M059J (cell line): ENCODE measurements around the gene TCTN3. TPM values are rescaled to one million over a fixed set of nuclear protein-coding genes. Genes with fewer than 3 reads are reported as not detected.
A peak's percentile ranks its signal among the peaks of the same experiment; 100 is the strongest.
"Not testable (repeated sequence)": the region's sequence is repeated elsewhere in the genome, so short reads cannot be mapped to it uniquely, and the experiment has no call there.

Experiments used
- DNase-seq: peaks from one replicate; pipeline ENCODE4 v3.0.0-alpha.2; 2012; ENCODE audit warnings: low read depth
- total RNA-seq: library from RNA; depleted of rRNA; stranded (reverse); fragments of >200 nt; shearing (Covaris generic); gene quantifications from 2 replicates; pipeline ENCODE4 v1.2.3, GENCODE V29; 2014; rRNA removed

TCTN3 gene, protein sequence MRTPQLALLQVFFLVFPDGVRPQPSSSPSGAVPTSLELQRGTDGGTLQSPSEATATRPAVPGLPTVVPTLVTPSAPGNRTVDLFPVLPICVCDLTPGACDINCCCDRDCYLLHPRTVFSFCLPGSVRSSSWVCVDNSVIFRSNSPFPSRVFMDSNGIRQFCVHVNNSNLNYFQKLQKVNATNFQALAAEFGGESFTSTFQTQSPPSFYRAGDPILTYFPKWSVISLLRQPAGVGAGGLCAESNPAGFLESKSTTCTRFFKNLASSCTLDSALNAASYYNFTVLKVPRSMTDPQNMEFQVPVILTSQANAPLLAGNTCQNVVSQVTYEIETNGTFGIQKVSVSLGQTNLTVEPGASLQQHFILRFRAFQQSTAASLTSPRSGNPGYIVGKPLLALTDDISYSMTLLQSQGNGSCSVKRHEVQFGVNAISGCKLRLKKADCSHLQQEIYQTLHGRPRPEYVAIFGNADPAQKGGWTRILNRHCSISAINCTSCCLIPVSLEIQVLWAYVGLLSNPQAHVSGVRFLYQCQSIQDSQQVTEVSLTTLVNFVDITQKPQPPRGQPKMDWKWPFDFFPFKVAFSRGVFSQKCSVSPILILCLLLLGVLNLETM
- 43.8 and 46.7 TPM in 2 replicates for total RNA-seq

DNA sequence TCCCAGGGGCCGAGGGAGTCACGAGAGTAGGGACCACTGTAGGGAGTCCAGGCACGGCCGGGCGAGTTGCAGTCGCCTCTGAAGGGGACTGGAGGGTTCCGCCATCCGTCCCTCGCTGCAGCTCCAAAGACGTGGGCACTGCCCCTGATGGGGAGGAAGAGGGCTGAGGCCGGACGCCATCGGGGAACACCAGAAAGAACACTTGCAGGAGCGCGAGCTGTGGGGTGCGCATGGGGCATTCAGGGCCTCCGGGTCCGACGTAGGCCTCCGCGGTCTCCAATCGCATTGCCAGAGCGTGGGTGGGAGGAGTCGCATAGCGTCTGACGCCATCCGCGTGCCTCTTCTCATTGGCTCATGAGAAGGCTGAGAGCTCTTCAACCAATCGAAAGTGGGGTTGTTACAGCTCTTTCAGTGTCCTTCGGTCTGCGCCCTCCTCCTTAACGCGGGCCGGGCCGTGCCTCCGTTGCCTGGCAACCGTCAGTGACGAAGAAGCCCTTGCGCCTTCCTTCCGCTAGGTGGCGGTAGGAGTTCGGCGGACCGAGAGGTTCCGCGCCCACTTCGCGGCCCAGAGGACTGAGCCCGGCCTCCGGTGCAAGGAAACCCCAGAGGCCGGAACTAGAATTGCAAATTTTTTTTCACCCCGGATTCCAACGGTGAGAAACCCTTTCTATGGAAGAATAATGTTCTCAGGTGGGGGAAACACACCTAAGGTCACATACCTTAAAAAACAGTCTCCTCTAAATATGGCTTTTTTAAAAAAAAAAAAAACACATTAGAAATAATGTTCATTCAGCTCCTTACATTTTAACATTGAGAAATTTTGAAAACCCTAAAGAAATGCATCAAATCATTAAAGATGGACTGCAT lies at the start of gene TCTN3:
TSS of gene TCTN3 (minus strand) at position 260 of the 867 bp plus-strand sequence. CDS start at position 232, 28 bp downstream.
- DNase-seq = peak; percentile 100

DNA sequence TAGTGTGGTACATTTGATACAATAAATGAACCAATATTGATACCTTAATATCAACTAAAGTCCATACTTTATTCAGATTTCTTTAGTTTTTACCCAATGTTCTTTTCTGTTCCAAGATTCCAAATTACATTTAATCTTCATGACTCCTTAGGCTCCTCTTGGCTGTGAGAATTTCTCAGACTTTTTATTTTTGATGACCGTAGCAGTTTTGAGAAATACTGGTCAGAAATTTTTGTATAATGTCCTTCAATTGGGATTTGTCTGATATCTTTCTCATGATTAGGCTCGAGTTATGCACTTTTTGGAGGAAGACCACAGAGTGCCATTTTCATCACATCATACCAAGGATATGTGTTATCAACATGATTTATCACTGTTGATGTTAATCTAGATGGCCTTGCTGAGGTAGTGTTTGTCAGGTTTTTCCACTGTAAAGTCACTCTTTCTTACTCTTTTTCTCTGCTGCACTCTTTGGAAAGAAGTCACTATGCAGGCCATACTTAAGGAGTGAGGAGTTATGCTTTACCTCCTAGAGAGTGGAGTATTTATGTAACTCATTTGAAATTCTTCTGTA lies 49.3 kb upstream of the TCTN3 start:
- DNase-seq = no peak

DNA sequence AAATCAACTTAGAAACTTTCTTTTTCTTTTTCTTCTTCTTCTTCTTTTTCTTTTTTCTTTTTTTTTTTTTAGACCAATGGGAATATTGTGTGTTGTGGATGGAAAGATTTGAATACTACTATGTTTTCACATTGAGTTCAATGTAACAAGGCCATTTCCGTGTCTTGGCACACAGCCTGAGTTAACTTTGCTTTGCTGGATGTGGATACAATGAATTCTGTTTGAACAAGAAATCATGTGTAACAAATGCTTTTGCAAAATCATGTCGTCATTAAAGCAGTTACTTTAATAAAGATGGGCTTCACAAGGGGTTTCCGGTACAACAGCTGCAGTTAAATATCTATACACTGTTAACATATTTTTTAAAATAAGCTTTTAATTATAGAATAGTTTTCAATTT lies 48.8 kb upstream of the TCTN3 start:
- DNase-seq = no peak

DNA sequence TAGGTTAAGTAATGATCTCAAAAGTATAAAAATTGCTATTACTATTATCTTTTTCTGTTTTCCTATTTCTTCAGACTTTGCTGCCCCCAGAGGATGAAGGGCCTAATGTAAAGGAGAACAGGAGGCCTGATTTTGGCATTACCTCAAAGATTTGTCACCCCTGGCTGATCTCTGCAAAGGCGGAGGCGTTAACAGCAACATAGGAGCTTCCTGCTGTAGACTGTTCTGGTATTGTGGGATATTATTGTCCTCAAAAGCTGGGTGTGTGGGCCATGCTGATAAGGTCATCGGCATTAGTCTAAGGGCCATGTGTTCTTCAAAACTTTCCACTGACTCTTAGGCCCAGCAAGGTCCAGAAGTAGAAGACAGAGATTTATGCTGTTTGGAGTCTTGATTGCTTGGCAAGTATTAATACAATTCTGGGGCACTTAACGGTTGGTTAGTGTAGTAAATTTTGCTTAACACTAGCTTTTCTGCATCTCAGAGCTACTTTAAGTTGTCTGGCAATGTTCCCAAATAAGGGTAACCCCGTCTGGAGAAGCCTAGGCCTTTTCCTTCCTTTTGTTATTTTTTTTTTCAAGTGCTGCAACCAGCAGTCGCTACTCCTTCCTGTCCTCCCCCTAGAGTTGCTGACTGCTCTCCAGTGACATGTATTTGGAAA lies 48.2 kb upstream of the TCTN3 start:
- DNase-seq = no peak

- DNase-seq = no peak
Observed at GRCh38 chr10:95739056-95739455, 45.3 kb upstream of the TCTN3 start.

DNA sequence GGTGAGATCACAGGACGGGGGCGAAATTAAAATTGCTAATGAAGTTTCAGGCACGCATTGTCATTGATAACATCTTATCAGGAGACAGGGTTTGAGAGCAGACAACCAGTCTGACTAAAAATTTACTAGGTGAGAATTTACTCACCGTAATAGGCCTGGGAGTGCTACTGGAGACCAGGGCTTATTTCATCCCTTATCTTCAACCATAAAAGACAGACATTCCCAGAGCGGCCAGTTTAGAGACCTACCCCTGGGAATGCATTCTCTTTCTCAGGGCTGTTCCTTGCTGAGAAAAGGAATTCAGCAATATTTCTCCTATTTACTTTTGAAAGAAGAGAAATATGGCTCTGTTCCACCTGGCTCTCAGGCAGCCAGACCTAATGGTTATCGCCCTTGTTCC lies 39.2 kb upstream of the TCTN3 start:
- DNase-seq = not testable (repeated sequence)

GRCh38 chr10:95730233-95730632 lies 36.5 kb upstream of the TCTN3 start:
- DNase-seq = no peak

DNA sequence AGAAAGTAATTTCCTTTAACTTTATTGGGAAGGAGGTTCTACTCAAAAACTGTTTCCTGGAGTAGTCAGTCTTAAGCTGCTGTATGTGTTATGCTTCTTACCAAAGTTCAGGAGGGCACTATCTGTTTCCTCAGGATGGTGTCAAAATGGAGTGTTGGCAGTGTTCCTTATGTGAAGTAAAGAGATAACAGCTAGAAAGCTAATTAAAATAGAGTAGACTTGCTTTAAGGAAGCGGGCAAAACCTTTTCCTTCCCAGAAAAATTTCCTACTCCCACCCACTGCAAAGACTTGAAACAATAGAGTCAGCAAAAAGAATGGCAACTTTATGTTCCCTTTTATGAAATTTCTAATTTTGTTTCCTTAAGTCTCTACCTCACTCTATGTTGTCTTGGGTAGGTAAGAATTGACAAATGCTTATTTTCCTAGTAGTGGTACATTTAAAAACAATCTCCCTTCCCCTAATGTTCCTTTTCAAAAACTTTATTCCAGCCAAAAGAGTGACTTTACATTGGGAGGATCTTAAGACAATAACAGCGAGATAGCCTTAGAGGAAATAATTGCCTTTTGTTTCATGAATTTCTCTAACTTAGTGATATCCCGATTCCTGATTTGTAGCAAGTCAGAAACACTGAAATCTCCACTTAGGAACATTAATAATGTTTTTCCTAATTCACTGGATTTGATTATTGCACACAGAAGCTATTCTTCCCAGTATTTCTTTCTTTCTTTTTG lies 35.8 kb upstream of the TCTN3 start:
- no peak for DNase-seq

DNA sequence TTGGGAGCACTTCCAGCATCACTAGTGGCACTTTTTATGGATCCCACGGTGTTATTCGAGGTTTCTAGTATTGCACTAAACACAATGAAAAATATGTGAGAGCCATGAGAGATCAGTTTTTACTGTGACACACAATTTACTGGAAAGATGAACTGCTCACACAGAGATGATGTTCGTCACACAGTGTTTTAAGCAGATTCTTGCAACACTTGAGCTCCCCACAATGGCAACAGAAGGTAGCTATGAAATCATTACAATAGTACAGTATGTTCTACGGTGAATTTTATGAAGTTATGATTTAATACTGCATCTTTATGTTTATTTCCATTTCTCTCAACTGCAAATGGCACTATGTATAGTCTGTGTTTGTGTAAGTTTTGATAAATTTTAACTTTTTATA lies 34.8 kb upstream of the TCTN3 start:
- DNase-seq = no peak

- DNase-seq = not testable (repeated sequence)
Observed at GRCh38 chr10:95722496-95722895, 28.8 kb upstream of the TCTN3 start.

DNA sequence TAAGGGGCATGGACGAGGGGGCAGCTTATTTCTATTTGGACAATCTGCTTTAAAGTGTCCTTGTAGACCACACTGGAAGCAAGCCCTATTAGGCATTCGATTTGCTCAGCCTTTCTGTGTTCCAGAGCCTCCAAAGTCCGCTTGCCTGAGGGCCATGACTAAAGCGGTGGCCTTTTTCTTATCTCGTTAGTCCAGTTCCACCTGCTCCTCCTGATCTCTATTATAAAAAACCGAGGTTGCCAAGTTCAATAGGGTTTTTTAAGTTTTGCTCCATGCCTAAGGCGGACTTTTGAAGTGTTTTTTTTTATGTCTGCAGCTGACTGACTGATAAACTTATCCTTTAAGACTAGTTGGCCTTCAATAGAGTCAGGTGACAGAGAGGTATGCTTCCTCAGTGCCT lies 27.0 kb upstream of the TCTN3 start:
- peak; percentile 30 for DNase-seq

DNA sequence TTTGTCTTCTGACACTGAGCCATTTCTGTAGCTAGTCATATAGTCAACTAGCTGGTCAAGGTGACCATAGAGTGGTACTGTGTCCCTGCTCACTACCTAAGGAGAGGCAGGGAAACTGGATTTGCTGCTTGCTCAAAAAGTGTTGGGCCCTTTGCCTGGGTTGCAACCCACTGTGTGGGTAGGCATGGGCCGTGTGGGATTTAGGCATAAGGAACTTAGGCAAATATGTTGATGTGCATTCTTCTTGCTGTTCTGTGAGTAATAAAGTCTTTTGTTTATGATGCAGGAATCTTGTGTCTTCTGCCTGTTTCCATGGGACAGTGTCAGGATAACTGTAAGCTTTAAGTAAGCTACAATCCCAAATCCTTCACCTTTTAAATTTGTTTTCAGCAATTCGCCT lies 23.1 kb upstream of the TCTN3 start:
- no peak for DNase-seq

DNA sequence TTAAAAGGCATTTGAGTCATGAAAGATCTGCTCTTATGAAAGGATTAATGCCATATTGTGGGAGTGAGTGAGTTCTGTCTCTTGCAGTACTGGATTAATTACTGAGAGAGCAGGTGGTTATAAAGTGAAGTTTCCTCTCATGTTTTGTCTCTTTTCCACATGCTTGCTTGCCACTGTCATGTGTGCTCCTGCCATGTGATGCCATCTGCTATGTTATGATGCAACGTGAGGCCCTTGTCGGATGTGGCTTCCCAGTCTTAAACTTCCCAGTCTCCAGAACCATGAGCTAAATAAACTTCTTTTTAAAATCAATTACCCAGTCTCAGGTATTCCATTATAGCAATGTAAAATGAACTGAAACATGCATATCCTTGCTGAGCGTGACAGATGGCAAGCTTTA lies 22.7 kb upstream of the TCTN3 start:
- DNase-seq = no peak

DNA sequence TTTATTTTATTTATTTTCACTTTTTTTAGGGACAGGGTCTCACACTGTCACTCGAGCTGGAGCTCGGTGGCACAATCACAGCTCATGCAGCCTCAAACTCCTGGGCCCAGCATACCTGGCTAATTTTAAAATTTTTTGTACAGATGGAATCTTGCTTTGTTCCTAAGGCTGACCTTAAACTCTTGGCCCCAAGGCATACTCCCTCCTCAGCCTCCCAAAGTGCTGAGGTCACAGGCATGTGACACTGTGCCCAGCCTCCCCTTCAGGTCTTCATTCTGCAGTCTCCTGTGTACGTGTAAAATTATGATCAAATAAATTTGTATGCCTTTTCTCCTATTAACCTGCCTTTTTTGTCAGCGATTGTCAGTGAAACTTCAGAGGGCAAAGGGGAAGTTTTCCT lies 17.8 kb upstream of the TCTN3 start:
- DNase-seq = no peak

GRCh38 chr10:95706990-95707389 lies 13.3 kb upstream of the TCTN3 start:
- no peak for DNase-seq

- DNase-seq = no peak
Observed at GRCh38 chr10:95706573-95706972, 12.8 kb upstream of the TCTN3 start.

DNA sequence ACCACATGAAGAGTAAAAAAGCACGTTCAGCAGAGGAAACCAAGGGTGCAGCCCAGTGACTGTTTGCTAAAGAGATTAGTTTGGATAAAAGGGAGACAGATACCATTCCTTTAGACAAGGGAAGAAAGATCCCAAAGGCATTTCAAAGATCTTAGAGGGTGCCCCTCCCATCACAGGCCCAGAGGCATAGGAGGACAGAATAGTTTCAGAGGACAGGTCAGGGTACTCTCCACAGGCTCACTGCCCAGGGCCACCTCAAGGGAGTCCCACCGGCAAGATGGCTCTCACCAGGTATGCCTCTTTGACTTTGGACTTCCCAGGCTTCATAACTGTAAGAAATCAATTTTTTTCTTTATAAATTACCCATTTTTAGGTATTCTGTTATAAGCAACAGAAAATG lies 4.7 kb upstream of the TCTN3 start:
- no peak for DNase-seq

GRCh38 chr10:95697429-95697828 lies 3.7 kb upstream of the TCTN3 start:
- DNase-seq = no peak

DNA sequence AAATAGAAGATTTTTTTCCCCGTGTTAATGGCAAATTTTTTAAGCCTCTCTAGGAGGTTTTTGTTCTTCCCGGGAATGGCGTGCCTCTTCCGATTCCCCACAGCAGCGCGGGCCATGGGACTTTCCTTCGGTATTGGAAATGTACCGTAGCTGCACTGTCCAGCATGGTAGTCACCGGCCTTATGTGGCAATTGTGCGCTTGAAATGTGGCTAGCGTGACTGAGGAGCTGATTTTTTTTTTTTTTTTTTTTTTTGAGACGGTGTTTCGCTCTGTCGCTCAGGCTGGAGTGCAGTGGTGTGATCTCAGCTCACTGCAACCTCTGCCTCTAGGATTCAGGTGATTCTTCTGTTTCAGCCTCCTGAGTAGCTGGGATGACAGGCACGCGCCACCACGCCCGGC lies 938 bp upstream of the TCTN3 start:
- no peak for DNase-seq

DNA sequence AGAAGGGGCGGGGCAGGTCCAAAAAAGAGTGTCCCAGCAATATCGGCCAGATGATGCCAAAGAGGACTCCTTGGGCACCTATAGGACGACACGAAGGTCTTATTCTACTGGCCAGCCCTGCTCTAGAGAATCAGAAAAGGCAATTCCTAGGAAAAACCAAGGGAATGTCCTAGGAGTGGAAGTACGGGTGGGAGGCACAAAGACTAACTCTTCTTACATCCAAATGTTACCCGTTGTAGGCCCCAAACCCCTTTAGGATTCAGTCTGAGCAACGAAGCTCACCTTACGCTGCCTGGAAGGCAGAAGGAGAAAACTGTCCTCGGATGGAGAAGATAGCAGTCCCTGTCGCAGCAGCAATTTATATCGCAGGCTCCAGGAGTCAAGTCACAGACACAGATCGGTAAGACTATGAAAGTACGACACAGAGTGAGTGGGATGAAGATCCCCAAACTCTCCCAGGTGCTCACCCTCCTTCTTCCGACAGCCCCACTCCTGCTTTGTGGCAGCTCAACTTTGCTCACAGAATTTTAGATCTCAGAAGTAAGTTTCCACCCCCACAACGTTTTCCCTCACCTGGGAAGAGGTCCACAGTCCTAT lies 558 bp downstream of the TCTN3 start:
- DNase-seq = peak; percentile 1
